ENCODE data around the gene AP1S1. TPM values are rescaled to one million over a fixed set of nuclear protein-coding genes. Genes with fewer than 3 reads are reported as not detected.

The AP1S1 gene
- total RNA-seq, 1 experiment from 2014 or later: 52.3 TPM

GRCh38 chr7:101116898-101117297 is 37.4 kb upstream of the AP1S1 start:
- intact Hi-C loops (cut with micrococcal nuclease; ENCODE audit: unreplicated experiment): no loop called here
- BruUV-seq (replicated peaks): no TSS peak

GRCh38 chr7:101118856-101119255 is 35.4 kb upstream of the AP1S1 start:
- Histone ChIP-seq H3K36me3 (ENCODE audit: control insufficient read depth, insufficient read depth, low read length) (no peaks in the 10 kb centered on the region), H3K27me3 (replicated peaks; ENCODE audit: control insufficient read depth, insufficient read depth, low read length) (no peaks in the 10 kb centered on the region), H3K4me1 (peaks cover 31% of the 10 kb centered on the region), H3K4me3 (ENCODE audit: low read depth, low read length) (no peak overlapping the region), H3K9me3 (no peaks in the 10 kb centered on the region)
- intact Hi-C loops (cut with micrococcal nuclease; ENCODE audit: unreplicated experiment): no loop called here
- DNase-seq: no peak
- no peak for TF ChIP-seq CTCF (IDR thresholded peaks at IDR 0.05; ENCODE audit: insufficient read depth in 1 of 2, low read depth in 1 of 2, low read length in 1 of 2, severe bottlenecking in 1 of 2, unreplicated experiment in 1 of 2)
- Mint-ChIP-seq H3K4me1 (ENCODE audit: low read depth, unreplicated experiment) (peaks cover 18% of the 10 kb centered on the region), H3K27me3 (ENCODE audit: insufficient read depth, unreplicated experiment) (no peaks in the 10 kb centered on the region), H3K9me3 (ENCODE audit: unreplicated experiment) (no peaks in the 10 kb centered on the region), H3K27ac (ENCODE audit: unreplicated experiment) (peak overlapping the region; percentile 82), H3K4me3 (ENCODE audit: unreplicated experiment) (no peak overlapping the region), H3K36me3 (ENCODE audit: insufficient read depth, unreplicated experiment) (no peaks in the 10 kb centered on the region)
- ChIA-PET POLR2A (no interaction called here), CTCF (interaction anchor here (1.6 kb wide), 1 partner anchor 25 kb away, joined by 5 read pairs; no protein-coding TSS in a partner anchor)
- no TSS peak for BruUV-seq (replicated peaks)

More at GRCh38 chr7:101116898-101117297, 37.4 kb upstream of the AP1S1 start:
- DNase-seq: no peak
- ChIA-PET POLR2A (no interaction called here), CTCF (no interaction called here)
- H3K9me3 Mint-ChIP-seq (ENCODE audit: unreplicated experiment): no peaks in the 10 kb centered on the region
- H3K27ac Mint-ChIP-seq (ENCODE audit: unreplicated experiment): no peak overlapping the region
- Histone ChIP-seq H3K4me3 (ENCODE audit: low read depth, low read length) (no peak overlapping the region), H3K4me1 (peaks cover 18% of the 10 kb centered on the region), H3K36me3 (ENCODE audit: control insufficient read depth, insufficient read depth, low read length) (no peaks in the 10 kb centered on the region), H3K27me3 (replicated peaks; ENCODE audit: control insufficient read depth, insufficient read depth, low read length) (no peaks in the 10 kb centered on the region), H3K9me3 (no peaks in the 10 kb centered on the region)
- no peaks in the 10 kb centered on the region for H3K27me3 Mint-ChIP-seq (ENCODE audit: insufficient read depth, unreplicated experiment)
- no peak for TF ChIP-seq CTCF (IDR thresholded peaks at IDR 0.05; ENCODE audit: insufficient read depth in 1 of 2, low read depth in 1 of 2, low read length in 1 of 2, severe bottlenecking in 1 of 2, unreplicated experiment in 1 of 2)
- no peaks in the 10 kb centered on the region for H3K36me3 Mint-ChIP-seq (ENCODE audit: insufficient read depth, unreplicated experiment)
- H3K4me1 Mint-ChIP-seq (ENCODE audit: low read depth, unreplicated experiment): peaks cover 10% of the 10 kb centered on the region
- no peak overlapping the region for H3K4me3 Mint-ChIP-seq (ENCODE audit: unreplicated experiment)

GRCh38 chr7:101119876-101120275 is 34.4 kb upstream of the AP1S1 start:
- Histone ChIP-seq H3K9me3 (no peaks in the 10 kb centered on the region), H3K36me3 (ENCODE audit: control insufficient read depth, insufficient read depth, low read length) (no peaks in the 10 kb centered on the region), H3K4me1 (peaks cover 33% of the 10 kb centered on the region), H3K4me3 (ENCODE audit: low read depth, low read length) (no peak overlapping the region), H3K27me3 (replicated peaks; ENCODE audit: control insufficient read depth, insufficient read depth, low read length) (no peaks in the 10 kb centered on the region)
- intact Hi-C loops (cut with micrococcal nuclease; ENCODE audit: unreplicated experiment): no loop called here
- POLR2A ChIA-PET: no interaction called here
- H3K36me3 Mint-ChIP-seq (ENCODE audit: insufficient read depth, unreplicated experiment): no peaks in the 10 kb centered on the region
- CTCF ChIA-PET: interaction anchor here (1.6 kb wide), 1 partner anchor 24 kb away, joined by 5 read pairs; no protein-coding TSS in a partner anchor
- no peaks in the 10 kb centered on the region for H3K9me3 Mint-ChIP-seq (ENCODE audit: unreplicated experiment)
- no peak for TF ChIP-seq CTCF (IDR thresholded peaks at IDR 0.05; ENCODE audit: insufficient read depth in 1 of 2, low read depth in 1 of 2, low read length in 1 of 2, severe bottlenecking in 1 of 2, unreplicated experiment in 1 of 2)
- H3K4me1 Mint-ChIP-seq (ENCODE audit: low read depth, unreplicated experiment): peaks cover 18% of the 10 kb centered on the region
- no TSS peak for BruUV-seq (replicated peaks)
- no peak overlapping the region for H3K4me3 Mint-ChIP-seq (ENCODE audit: unreplicated experiment)
- H3K27me3 Mint-ChIP-seq (ENCODE audit: insufficient read depth, unreplicated experiment): no peaks in the 10 kb centered on the region
- DNase-seq: no peak
- no peak overlapping the region for H3K27ac Mint-ChIP-seq (ENCODE audit: unreplicated experiment)

Data from Caco-2 (cell line).